ENCODE results near the gene ARHGAP9. TPM values are rescaled to one million over a fixed set of nuclear protein-coding genes. Genes with fewer than 3 reads are reported as not detected.
A peak's percentile ranks its signal among the peaks of the same experiment; 100 is the strongest.

ARHGAP9 gene
- total and polyA plus RNA-seq, 2 donors from 2014 or later, result 3.8 to 18.1 TPM

DNA sequence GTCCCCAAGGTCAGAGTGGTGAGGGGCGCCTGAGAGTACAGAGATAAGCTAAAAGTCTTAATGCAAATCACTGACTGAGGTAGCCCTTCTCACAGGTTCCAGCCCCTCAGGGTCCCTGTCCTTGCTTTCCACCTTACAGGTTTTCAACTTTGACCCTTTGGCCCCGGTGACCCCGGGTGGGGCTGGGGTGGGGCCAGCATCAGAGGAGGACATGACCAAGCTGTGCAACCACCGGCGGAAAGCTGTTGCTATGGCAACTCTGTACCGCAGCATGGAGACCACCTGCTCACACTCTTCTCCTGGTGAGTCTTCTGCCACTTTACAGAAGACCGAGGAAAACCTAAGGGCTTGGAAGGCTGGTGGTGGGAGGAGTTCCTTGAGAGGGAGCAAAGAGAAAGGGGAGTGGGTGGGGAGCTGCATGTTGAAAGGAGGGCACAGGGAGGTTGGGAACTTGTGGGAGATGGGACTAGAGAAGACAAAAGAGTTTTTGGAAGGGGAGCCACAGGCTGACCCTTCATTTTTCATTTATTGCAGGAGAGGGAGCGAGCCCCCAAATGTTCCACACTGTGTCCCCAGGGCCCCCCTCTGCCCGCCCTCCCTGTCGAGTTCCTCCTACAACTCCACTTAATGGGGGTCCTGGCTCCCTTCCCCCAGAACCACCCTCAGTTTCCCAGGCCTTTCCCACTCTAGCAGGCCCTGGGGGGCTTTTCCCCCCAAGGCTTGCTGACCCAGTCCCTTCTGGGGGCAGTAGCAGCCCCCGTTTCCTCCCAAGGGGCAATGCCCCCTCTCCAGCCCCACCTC lies 45.3 kb upstream of the ARHGAP9 start:
- Histone ChIP-seq H3K27ac (ENCODE audit: low read depth in 2 of 2, low read length in 2 of 2) (no peak overlapping the region), H3K9me3 (ENCODE audit: control insufficient read depth in 2 of 3, insufficient read depth in 1 of 3, low read length in 3 of 3) (no peaks in the 10 kb centered on the region), H3K36me3 (ENCODE audit: control insufficient read depth in 2 of 3, insufficient read depth in 3 of 3, low read length in 3 of 3) (peaks cover 0 to 35% (median 2%) of the 10 kb centered on the region in 3 donors), H3K4me1 (ENCODE audit: control insufficient read depth in 2 of 3, insufficient read depth in 2 of 3, low read depth in 1 of 3, low read length in 3 of 3) (peaks cover 3 to 27% (median 26%) of the 10 kb centered on the region in 3 donors), H3K27me3 (ENCODE audit: control insufficient read depth, insufficient read depth, low read length) (no peaks in the 10 kb centered on the region), H3K4me3 (ENCODE audit: low read length in 3 of 3) (no peak overlapping the region), H3K9ac (ENCODE audit: low read length in 3 of 3) (no peak overlapping the region)
- DNase-seq (peak in 1 of 5 donors; percentile 82), FAIRE-seq (no peak)
- TF ChIP-seq CTCF (IDR thresholded peaks at IDR 0.05; ENCODE audit: borderline replicate concordance, extremely low read depth, insufficient read depth), result no peak
- intact Hi-C loops (cut with DNase I), result no loop called here

DNA sequence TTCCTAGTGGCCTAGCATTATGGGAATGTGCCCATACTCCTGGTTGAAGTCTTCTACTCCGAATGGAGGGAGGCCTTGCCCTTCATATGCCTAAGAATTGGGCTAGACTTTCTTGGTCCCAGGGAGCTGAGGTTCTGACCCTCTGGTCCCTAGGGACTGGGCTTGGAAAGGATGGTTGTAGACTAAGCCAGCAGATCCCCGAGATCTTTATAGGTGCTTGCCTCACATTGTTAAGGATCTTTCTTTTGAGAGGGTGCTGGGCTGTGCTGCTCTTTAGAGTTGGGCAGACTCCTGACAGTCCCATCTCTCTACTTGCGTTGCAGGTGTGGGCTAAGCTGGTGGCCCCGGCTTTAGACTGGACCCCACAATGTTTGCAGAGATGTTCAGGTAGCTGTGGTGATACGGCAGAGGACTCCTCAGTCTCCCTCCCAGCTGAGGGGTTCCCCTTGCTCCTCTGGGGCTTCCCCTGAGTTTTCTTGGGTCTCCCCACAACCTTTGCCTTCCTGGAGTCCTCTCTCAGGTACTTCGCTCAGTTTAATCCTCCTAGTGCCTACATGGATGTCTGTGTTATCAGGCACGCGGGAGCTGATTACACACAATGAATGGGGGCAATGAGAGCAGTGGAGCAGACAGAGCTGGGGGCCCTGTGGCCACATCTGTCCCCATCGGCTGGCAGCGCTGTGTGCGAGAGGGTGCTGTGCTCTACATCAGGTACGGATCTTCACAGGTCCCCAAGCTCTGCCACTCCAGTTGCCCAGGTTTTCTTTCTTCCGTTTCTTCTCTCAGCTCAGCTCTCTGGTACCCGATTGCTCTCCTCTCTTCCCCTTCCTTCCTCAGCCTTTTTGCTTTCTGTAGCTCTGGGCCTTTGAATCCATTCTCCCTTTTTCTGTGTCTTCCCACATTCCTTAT lies 44.3 kb upstream of the ARHGAP9 start:
- no peak for TF ChIP-seq CTCF (IDR thresholded peaks at IDR 0.05; ENCODE audit: borderline replicate concordance, extremely low read depth, insufficient read depth)
- H3K27ac ChIP-seq (ENCODE audit: low read depth in 2 of 2, low read length in 2 of 2), result peak overlapping the region; percentile 89 to 91
- H3K4me3 ChIP-seq (ENCODE audit: low read length in 3 of 3), result peak overlapping the region; percentile 68 to 95 (median 88)
- H3K9ac ChIP-seq (ENCODE audit: low read length in 3 of 3), result peak overlapping the region; percentile 19 to 98 (median 89)
- H3K27me3 ChIP-seq (ENCODE audit: control insufficient read depth, insufficient read depth, low read length), result no peaks in the 10 kb centered on the region
- FAIRE-seq (no peak), DNase-seq (no peak)
- H3K4me1 ChIP-seq (ENCODE audit: control insufficient read depth in 2 of 3, insufficient read depth in 2 of 3, low read depth in 1 of 3, low read length in 3 of 3), result peaks cover 5 to 31% (median 26%) of the 10 kb centered on the region in 3 donors
- H3K36me3 ChIP-seq (ENCODE audit: control insufficient read depth in 2 of 3, insufficient read depth in 3 of 3, low read length in 3 of 3), result peaks cover 0 to 30% (median 2%) of the 10 kb centered on the region in 3 donors
- no peaks in the 10 kb centered on the region for H3K9me3 ChIP-seq (ENCODE audit: control insufficient read depth in 2 of 3, insufficient read depth in 1 of 3, low read length in 3 of 3)
- intact Hi-C loops (cut with DNase I), result no loop called here

DNA sequence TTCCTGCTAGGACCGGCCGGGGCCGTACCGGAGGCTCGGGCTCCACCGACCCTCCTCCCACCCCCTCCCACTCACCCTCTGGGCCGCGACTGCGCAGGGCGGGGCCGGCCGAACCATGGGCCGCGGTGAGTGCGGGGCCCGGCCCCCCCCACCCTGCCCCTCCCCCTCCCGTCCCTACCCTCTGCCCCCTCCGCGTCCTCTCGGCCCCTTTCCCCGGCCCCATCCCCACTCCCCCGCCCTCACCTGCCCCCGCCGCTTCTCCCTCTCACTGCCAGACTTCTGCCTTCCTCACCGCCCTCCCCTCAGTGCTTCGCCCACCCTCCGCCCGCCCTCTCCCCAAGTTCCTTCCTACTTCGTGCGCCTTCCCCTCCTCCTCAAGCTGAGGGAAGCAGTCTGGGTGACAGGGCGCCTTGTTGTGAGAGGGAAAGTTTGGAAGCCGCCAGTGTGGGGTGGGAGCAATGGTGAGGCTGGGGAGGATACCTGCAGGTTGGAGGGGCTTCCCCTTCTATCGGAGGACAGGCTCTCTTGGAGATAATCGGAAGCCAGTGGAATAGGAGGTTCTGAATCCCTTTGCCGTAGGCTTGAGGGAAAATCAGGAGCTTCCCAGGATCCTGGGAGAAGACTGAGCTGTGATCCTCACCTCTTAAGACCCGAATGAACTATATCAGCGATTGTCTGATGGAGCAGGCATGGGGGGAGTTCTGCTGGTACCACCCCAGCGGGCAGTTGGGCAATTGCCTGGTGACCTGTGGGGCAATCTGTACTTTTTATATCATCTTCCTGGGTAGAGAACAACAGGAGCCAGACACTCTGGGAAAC lies 43.4 kb upstream of the ARHGAP9 start:
- DNase-seq, result peak in 4 of 5 donors; percentile 87 to 94 (median 92)
- H3K4me1 ChIP-seq (ENCODE audit: control insufficient read depth in 2 of 3, insufficient read depth in 2 of 3, low read depth in 1 of 3, low read length in 3 of 3), result peaks cover 7 to 37% (median 31%) of the 10 kb centered on the region in 3 donors
- peaks cover 0 to 25% (median 2%) of the 10 kb centered on the region in 3 donors for H3K36me3 ChIP-seq (ENCODE audit: control insufficient read depth in 2 of 3, insufficient read depth in 3 of 3, low read length in 3 of 3)
- intact Hi-C loops (cut with DNase I), result no loop called here
- no peak for TF ChIP-seq CTCF (IDR thresholded peaks at IDR 0.05; ENCODE audit: borderline replicate concordance, extremely low read depth, insufficient read depth)
- H3K9ac ChIP-seq (ENCODE audit: low read length in 3 of 3), result peak overlapping the region; percentile 8 to 98 (median 89)
- H3K4me3 ChIP-seq (ENCODE audit: low read length in 3 of 3), result peak overlapping the region; percentile 68 to 95 (median 88)
- no peaks in the 10 kb centered on the region for H3K27me3 ChIP-seq (ENCODE audit: control insufficient read depth, insufficient read depth, low read length)
- FAIRE-seq, result no peak
- no peaks in the 10 kb centered on the region for H3K9me3 ChIP-seq (ENCODE audit: control insufficient read depth in 2 of 3, insufficient read depth in 1 of 3, low read length in 3 of 3)
- H3K27ac ChIP-seq (ENCODE audit: low read depth in 2 of 2, low read length in 2 of 2), result peak overlapping the region; percentile 89 to 100
